ENCODE results near the gene TRIP13. TPM values are rescaled to one million over a fixed set of nuclear protein-coding genes. Genes with fewer than 3 reads are reported as not detected.
"Not testable (repeated sequence)": the region's sequence is repeated elsewhere in the genome, so short reads cannot be mapped to it uniquely, and the experiment has no call there.

Gene TRIP13
- 10 to 100 TPM in 4 of 5 donors, 1 to 10 TPM in 1; 9.7 to 16.5 (median 14.3) TPM for polyA plus RNA-seq (ENCODE audit: insufficient read depth in 1 of 5, insufficient read length in 5 of 5, low replicate concordance in 1 of 5)
- long read RNA-seq, donor 1, transcript TRIP13-201 (13 exons, 2,672 nt) = major isoform, 6 of 11 reads
- long read RNA-seq, donor 1, partial matches to known transcripts = 5 of 11 reads
- long read RNA-seq, donor 1, other reads (novel, unspliced or antisense) = 0 of 11 reads
- long read RNA-seq, donor 2, partial matches to known transcripts = 0 of 3 reads
- long read RNA-seq, donor 2, other reads (novel, unspliced or antisense) = 0 of 3 reads
- long read RNA-seq, donor 3, partial matches to known transcripts = 0 of 4 reads
- long read RNA-seq, donor 3, other reads (novel, unspliced or antisense) = 0 of 4 reads
- long read RNA-seq, donor 4, partial matches to known transcripts = 0 of 1 reads
- long read RNA-seq, donor 4, other reads (novel, unspliced or antisense) = 0 of 1 reads
- long read RNA-seq, donor 5, transcript TRIP13-201 (13 exons, 2,672 nt) = major isoform, 7 of 7 reads
- long read RNA-seq, donor 5, partial matches to known transcripts = 0 of 7 reads
- long read RNA-seq, donor 5, other reads (novel, unspliced or antisense) = 0 of 7 reads
- long read RNA-seq, donor 6, partial matches to known transcripts = 0 of 4 reads
- long read RNA-seq, donor 6, other reads (novel, unspliced or antisense) = 0 of 4 reads
- long read RNA-seq, donor 7, transcript TRIP13-201 (13 exons, 2,672 nt) = major isoform, 5 of 5 reads
- long read RNA-seq, donor 7, partial matches to known transcripts = 0 of 5 reads
- long read RNA-seq, donor 7, other reads (novel, unspliced or antisense) = 0 of 5 reads
- long read RNA-seq, donor 8, partial matches to known transcripts = 0 of 2 reads
- long read RNA-seq, donor 8, other reads (novel, unspliced or antisense) = 0 of 2 reads

DNA sequence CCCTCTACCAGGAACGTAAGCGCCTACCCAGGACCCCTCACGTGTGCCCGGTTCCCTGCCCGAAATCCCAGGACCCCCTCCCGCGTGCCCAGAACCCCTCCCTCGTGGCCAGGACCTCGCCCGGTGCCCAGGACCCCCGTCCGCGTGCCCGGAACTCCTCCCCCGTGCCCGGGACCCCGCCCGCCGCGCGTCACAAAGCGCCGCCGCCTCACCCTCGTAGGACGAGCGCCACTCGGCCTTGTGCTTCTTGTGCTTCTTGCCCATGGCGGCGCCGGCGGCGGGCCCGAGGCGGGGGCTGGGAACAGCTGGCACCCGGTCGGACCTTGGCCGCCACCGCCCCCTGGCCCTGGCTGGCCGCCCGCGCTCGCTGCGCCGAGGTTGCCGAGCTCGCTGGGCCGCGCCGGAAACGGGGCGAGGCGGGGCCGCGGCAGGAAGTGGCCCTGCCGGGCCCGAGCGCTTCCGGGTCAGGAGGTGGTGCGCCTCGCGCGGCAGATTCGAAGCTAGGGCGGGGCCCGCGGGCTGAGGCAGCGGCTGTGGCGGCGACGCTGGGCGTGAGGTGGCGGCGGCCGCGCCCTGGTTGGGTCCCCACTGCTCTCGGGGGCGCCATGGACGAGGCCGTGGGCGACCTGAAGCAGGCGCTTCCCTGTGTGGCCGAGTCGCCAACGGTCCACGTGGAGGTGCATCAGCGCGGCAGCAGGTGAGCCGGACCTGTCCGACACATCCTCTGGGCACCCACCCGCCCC is at the start of gene TRIP13, which contains the start of gene BRD9:
Gene TRIP13 (plus strand): TSS at position 491 of the 743 bp plus-strand sequence. CDS start 115 bp downstream, at position 606.
Gene BRD9 (minus strand): TSS at position 408 of the 743 bp plus-strand sequence. CDS start 144 bp downstream, at position 264.
- peak; percentile 77 to 80 for DNase-seq

GRCh38 chr5:843371-843770 is 49.3 kb upstream of the TRIP13 start:
- DNase-seq = not testable (repeated sequence)

- not testable (repeated sequence) for DNase-seq
Observed at GRCh38 chr5:843926-844325, 48.8 kb upstream of the TRIP13 start.

GRCh38 chr5:844426-844825 is 48.3 kb upstream of the TRIP13 start:
- not testable (repeated sequence) for DNase-seq

GRCh38 chr5:845031-845675 is 47.5 kb upstream of the TRIP13 start:
- DNase-seq = not testable (repeated sequence)

- not testable (repeated sequence) for DNase-seq
Observed at GRCh38 chr5:845676-846601, 46.7 kb upstream of the TRIP13 start.

- DNase-seq = not testable (repeated sequence)
Observed at GRCh38 chr5:846602-847091, 46.0 kb upstream of the TRIP13 start.

DNA sequence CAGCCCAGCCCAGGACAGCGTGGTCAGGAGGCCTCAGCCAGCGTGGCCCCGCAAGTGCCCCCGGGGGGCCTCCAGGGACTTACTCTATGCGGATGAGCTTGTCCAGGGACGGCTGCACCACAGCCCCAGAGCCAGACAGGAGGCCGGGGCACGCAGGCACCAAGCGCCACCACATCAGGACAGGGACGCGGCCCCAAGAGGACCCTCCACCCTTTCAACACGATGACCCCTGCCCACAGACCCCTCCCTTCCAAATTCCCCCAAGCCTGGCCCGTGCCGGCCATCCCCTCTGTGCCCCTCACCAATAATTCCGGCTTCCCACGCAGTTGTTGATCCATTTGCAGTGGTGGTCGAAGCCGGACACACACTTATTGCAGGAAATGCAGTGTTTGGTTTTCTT is 45.5 kb upstream of the TRIP13 start:
- not testable (repeated sequence) for DNase-seq

- not testable (repeated sequence) for DNase-seq
Observed at GRCh38 chr5:847736-848135, 44.9 kb upstream of the TRIP13 start.

DNA sequence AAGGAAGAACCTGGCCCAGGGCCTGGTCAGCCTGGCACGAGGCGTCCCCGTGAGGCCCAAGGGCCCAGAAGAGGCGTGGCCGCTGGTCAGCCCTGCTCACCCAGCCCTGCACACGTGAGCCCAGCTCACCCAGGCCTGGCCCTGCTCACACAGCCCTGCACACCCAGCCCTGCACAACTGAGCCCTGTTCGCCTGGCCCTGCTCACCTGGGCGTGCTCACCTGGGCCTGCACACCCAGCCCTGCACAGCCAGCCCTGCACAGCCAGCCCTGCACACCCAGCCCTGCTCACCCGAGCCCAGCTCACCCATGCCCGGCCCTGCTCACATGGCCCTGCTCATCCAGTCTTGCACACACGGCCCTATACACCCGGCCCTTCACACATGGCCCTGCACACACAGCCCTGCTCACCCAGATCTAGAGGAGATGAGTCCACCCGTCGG is 44.0 kb upstream of the TRIP13 start:
- DNase-seq = no peak

GRCh38 chr5:849651-850301 is 42.9 kb upstream of the TRIP13 start:
- peak; percentile 61 to 67 for DNase-seq

DNA sequence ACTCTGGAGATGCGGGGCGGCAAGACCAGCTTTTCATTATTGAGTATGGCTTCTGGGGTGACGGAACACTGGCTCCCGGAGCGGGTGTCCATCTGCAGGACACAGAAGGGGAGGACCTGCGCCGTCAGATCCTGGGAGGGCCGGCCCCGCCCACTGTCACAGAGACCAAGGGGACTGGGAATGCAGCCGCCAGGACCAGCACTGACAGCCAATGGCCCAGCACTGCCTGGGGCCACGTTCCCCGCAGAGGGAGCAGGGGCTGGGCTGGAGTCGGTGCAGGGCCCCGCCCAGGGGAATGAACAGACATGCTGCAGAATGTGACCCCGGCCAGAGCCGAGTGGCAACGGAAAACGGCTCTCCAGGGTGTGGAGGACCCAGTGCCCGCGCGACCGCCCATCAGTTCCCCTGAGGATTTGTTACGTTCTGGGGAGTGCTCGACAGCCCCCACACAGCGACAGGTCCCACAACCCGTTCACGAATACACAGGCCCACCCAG is 42.1 kb upstream of the TRIP13 start, which contains the start of gene ZDHHC11:
Gene ZDHHC11 (minus strand): TSS at position 476 of the 496 bp plus-strand sequence. CDS start 384 bp downstream, at position 92.
- peak in 1 of 2 donors; percentile 18 for DNase-seq

- DNase-seq = no peak
Observed at GRCh38 chr5:851076-851475, 41.6 kb upstream of the TRIP13 start.

- DNase-seq = no peak
Observed at GRCh38 chr5:851553-851952, 41.1 kb upstream of the TRIP13 start.

- no peak for DNase-seq
Observed at GRCh38 chr5:852018-852417, 40.7 kb upstream of the TRIP13 start.

GRCh38 chr5:852431-853401 is 40.0 kb upstream of the TRIP13 start:
- DNase-seq = no peak

DNA sequence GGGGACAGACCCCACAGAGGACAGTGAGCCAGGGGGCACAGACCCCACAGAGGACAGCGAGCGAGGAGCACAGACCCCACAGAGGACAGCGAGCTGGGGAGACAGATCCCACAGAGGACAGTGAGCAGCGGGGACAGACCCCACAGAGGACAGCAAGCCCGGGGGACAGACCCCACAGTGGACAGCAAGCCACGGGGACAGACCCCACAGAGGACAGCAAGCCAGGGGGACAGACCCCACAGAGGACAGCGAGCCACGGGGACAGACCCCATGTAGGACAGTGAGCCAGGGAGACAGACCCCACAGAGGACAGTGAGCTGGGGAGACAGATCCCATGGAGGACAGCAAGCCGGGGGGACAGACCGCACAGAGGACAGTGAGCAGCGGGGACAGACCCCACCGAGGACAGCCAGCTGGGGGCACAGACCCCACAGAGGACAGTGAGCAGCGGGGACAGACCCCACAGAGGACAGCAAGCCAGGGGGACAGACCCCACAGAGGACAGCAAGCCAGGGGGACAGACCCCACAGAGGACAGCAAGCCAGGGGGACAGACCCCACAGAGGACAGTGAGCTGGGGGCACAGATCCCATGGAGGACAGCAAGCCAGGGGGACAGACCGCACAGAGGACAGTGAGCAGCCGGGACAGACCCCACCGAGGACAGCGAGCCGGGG is 39.1 kb upstream of the TRIP13 start:
- not testable (repeated sequence) for DNase-seq
